ENCODE results near the gene PMPCA. TPM values are rescaled to one million over a fixed set of nuclear protein-coding genes. Genes with fewer than 3 reads are reported as not detected.

The PMPCA gene
- total and polyA plus RNA-seq, 2 donors (not counting 1 experiment from before 2014, with no cell fraction given), result 26.4 to 70.2 TPM

DNA sequence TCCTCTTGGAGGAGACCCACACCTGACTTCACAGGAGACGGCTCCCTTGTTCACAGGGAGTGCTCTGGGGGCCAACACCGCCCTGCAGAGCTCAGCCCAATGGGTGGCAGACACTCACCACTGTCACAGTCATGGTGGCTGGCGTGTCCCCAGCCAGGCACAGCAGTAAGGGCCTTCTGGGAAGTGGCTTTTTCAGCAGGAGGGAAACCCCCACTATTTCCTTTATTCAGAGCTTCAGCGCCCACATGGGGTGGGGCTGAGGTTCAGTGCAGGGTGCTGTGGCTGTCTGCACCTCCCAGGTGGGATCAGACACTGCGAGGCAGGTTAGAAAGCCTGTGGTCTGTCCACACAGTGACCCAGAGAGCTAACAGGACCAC, 6.9 kb upstream of the PMPCA start:
- H4K20me1 ChIP-seq (ENCODE audit: control insufficient read depth, extremely low read depth, insufficient read depth, low read length), result no peaks in the 10 kb centered on the region
- H3K9ac ChIP-seq (ENCODE audit: insufficient read depth, low read length), result no peak overlapping the region
- no peak for DNase-seq (ENCODE audit: low read depth in 2 of 2)
- no peak overlapping the region for H3K27ac ChIP-seq (ENCODE audit: insufficient read depth, low read length)
- peaks cover 9% of the 10 kb centered on the region for H3K4me1 ChIP-seq (ENCODE audit: control insufficient read depth, extremely low read depth, insufficient read depth, low read length)
- H3K9me3 ChIP-seq (ENCODE audit: control insufficient read depth, insufficient read depth, low read depth, low read length), result no peaks in the 10 kb centered on the region
- peaks cover 16% of the 10 kb centered on the region for H3K79me2 ChIP-seq (ENCODE audit: control insufficient read depth, insufficient read depth, low read length)
- no peaks in the 10 kb centered on the region for H3K27me3 ChIP-seq (ENCODE audit: control insufficient read depth, insufficient read depth, low read length)
- H3K36me3 ChIP-seq (ENCODE audit: control insufficient read depth, insufficient read depth, low read length), result peaks cover 24% of the 10 kb centered on the region
- no peak for TF ChIP-seq EZH2 (IDR thresholded peaks at IDR 0.05; ENCODE audit: low read length, missing control alignments)
- H3K4me3 ChIP-seq (replicated peaks in 1 of 4; ENCODE audit: control extremely low read depth in 1 of 4, insufficient read depth in 1 of 4, low read depth in 3 of 4, low read length in 4 of 4), result no peak overlapping the region
- no peak overlapping the region for H2AFZ ChIP-seq (ENCODE audit: low read length)
- no peak overlapping the region for H3K4me2 ChIP-seq (ENCODE audit: extremely low read depth, insufficient read depth, low read length)

DNA sequence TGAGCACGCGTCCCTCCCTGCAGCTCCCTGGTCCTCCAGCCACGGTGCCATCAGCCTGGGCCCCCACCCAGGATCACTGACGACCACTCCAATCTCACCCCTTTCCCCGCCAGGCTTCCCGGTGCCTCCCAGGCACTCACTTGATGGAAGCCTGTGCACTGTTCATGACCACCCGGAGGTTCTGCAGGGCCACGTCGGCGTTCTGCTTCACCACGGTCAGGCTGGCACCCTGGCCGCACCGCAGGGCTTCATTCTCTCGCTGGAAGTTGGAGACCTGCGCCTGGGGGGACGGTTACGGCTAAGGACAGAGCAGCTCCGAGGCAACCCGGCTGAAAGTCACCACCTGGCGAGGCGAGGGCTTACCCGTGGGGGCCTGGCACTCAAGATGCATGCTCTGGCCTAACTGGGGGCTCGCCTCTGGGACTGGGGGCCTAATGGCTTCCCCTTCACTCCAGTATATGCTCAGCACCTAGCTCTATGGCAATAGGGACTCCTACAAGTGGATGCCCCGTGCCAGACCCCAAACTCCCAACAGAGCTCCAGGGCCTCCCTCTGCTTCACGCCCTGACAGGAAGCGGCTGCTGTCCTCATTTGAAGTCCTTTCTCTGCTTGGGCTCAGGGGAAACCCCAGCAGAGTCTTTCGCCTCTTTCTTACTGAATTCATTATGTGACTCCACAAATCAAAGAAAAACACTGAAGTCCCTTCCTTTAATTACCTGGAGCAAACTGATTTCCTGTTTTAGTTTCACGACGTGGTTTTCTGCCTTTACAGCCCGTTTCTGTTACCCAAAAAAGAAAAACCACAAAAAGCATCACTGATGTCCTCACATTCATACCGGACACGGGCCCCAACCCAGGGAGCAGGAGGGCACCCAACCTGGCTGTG, 6.3 kb upstream of the PMPCA start:
- no peaks in the 10 kb centered on the region for H3K27me3 ChIP-seq (ENCODE audit: control insufficient read depth, insufficient read depth, low read length)
- H3K4me1 ChIP-seq (ENCODE audit: control insufficient read depth, extremely low read depth, insufficient read depth, low read length), result peaks cover 3% of the 10 kb centered on the region
- H2AFZ ChIP-seq (ENCODE audit: low read length), result no peak overlapping the region
- TF ChIP-seq EZH2 (IDR thresholded peaks at IDR 0.05; ENCODE audit: low read length, missing control alignments), result no peak
- TF ChIP-seq, protein P1, sequence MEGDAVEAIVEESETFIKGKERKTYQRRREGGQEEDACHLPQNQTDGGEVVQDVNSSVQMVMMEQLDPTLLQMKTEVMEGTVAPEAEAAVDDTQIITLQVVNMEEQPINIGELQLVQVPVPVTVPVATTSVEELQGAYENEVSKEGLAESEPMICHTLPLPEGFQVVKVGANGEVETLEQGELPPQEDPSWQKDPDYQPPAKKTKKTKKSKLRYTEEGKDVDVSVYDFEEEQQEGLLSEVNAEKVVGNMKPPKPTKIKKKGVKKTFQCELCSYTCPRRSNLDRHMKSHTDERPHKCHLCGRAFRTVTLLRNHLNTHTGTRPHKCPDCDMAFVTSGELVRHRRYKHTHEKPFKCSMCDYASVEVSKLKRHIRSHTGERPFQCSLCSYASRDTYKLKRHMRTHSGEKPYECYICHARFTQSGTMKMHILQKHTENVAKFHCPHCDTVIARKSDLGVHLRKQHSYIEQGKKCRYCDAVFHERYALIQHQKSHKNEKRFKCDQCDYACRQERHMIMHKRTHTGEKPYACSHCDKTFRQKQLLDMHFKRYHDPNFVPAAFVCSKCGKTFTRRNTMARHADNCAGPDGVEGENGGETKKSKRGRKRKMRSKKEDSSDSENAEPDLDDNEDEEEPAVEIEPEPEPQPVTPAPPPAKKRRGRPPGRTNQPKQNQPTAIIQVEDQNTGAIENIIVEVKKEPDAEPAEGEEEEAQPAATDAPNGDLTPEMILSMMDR (conservative IDR thresholded peaks at IDR 0.05 in 1 of 2, IDR thresholded peaks at IDR 0.05 in 1 of 2; ENCODE audit: low read depth in 1 of 2, low read length in 2 of 2), result no peak
- H3K27ac ChIP-seq (ENCODE audit: insufficient read depth, low read length), result no peak overlapping the region
- no peaks in the 10 kb centered on the region for H4K20me1 ChIP-seq (ENCODE audit: control insufficient read depth, extremely low read depth, insufficient read depth, low read length)
- H3K79me2 ChIP-seq (ENCODE audit: control insufficient read depth, insufficient read depth, low read length), result peaks cover 12% of the 10 kb centered on the region
- peaks cover 24% of the 10 kb centered on the region for H3K36me3 ChIP-seq (ENCODE audit: control insufficient read depth, insufficient read depth, low read length)
- H3K9ac ChIP-seq (ENCODE audit: insufficient read depth, low read length), result no peak overlapping the region
- no peak for DNase-seq (ENCODE audit: low read depth in 2 of 2)
- no peaks in the 10 kb centered on the region for H3K9me3 ChIP-seq (ENCODE audit: control insufficient read depth, insufficient read depth, low read depth, low read length)
- no peak overlapping the region for H3K4me3 ChIP-seq (replicated peaks in 1 of 4; ENCODE audit: control extremely low read depth in 1 of 4, insufficient read depth in 1 of 4, low read depth in 3 of 4, low read length in 4 of 4)
- no peak overlapping the region for H3K4me2 ChIP-seq (ENCODE audit: extremely low read depth, insufficient read depth, low read length)

DNA sequence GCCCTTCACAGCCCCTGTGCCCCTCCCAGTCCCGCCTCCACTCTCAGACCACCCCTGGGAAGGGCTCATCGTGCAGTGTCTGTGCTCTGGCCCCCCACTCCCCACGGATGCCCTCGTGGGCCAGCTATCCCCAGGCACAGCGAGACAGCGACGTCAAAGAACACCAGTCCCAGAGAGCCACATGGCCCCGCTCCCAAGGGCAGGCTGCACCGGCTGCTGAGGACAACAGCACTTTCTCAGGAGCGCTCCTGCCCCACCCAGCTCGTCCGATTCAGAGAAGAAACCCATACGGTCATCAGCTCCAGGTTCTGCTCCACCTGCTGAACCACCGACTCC, 5.7 kb upstream of the PMPCA start:
- peaks cover 3% of the 10 kb centered on the region for H3K4me1 ChIP-seq (ENCODE audit: control insufficient read depth, extremely low read depth, insufficient read depth, low read length)
- H3K4me3 ChIP-seq (replicated peaks in 1 of 4; ENCODE audit: control extremely low read depth in 1 of 4, insufficient read depth in 1 of 4, low read depth in 3 of 4, low read length in 4 of 4), result no peak overlapping the region
- H3K79me2 ChIP-seq (ENCODE audit: control insufficient read depth, insufficient read depth, low read length), result peaks cover 11% of the 10 kb centered on the region
- no peaks in the 10 kb centered on the region for H4K20me1 ChIP-seq (ENCODE audit: control insufficient read depth, extremely low read depth, insufficient read depth, low read length)
- no peak overlapping the region for H3K27ac ChIP-seq (ENCODE audit: insufficient read depth, low read length)
- peaks cover 24% of the 10 kb centered on the region for H3K36me3 ChIP-seq (ENCODE audit: control insufficient read depth, insufficient read depth, low read length)
- no peak overlapping the region for H3K9ac ChIP-seq (ENCODE audit: insufficient read depth, low read length)
- no peak for DNase-seq (ENCODE audit: low read depth in 2 of 2)
- H3K9me3 ChIP-seq (ENCODE audit: control insufficient read depth, insufficient read depth, low read depth, low read length), result no peaks in the 10 kb centered on the region
- no peaks in the 10 kb centered on the region for H3K27me3 ChIP-seq (ENCODE audit: control insufficient read depth, insufficient read depth, low read length)
- TF ChIP-seq EZH2 (IDR thresholded peaks at IDR 0.05; ENCODE audit: low read length, missing control alignments), result no peak
- TF ChIP-seq, protein P1 (conservative IDR thresholded peaks at IDR 0.05 in 1 of 2, IDR thresholded peaks at IDR 0.05 in 1 of 2; ENCODE audit: low read depth in 1 of 2, low read length in 2 of 2), result no peak
- no peak overlapping the region for H3K4me2 ChIP-seq (ENCODE audit: extremely low read depth, insufficient read depth, low read length)
- no peak overlapping the region for H2AFZ ChIP-seq (ENCODE audit: low read length)
